K562 treated with DMSO at 1 percent for 12 hours (cell line): ENCODE measurements around the gene NANOS2. TPM values are rescaled to one million over a fixed set of nuclear protein-coding genes. Genes with fewer than 3 reads are reported as not detected.

Experiments used
- total RNA-seq: library from RNA; unstranded; fragments of 300-600 nt; gene quantifications from 2 replicates; pipeline ENCODE4 v1.2.3, GENCODE V29; 2022; ENCODE audit not compliant: insufficient read depth

Gene NANOS2
- total RNA-seq: not detected in 2 replicates

GRCh38 chr19:45913874-45914830 lies at the start of gene NANOS2:
Gene NANOS2, minus strand, starts transcription at chr19:45914778. Its CDS starts 85 bp downstream, at chr19:45914693.

GRCh38 chr19:45901912-45902650 lies 12.5 kb downstream of the NANOS2 start, which contains the start of gene MYPOP:
Gene MYPOP, minus strand, starts transcription at chr19:45902613. Its CDS starts 840 bp downstream, at chr19:45901773.

GRCh38 chr19:45885556-45886426 lies 28.8 kb downstream of the NANOS2 start, which contains the start of gene IRF2BP1:
Gene IRF2BP1, minus strand, starts transcription at chr19:45886141. Its CDS starts 367 bp downstream, at chr19:45885774.

GRCh38 chr19:45863840-45864628 lies 50.5 kb downstream of the NANOS2 start, which contains the start of gene FOXA3:
Gene FOXA3, plus strand, starts transcription at chr19:45864326. Its CDS starts 131 bp downstream, at chr19:45864457.

Other genes starting within 250 kb of the NANOS2 start
- gene GIPR, start 246.6 kb downstream of the NANOS2 start, total RNA-seq: 7.3 and 23.2 TPM in 2 replicates
- 589 and 1,120 TPM in 2 replicates for gene SNRPD2, start 222.8 kb downstream of the NANOS2 start, total RNA-seq
- 23.9 and 24.7 TPM in 2 replicates for gene QPCTL, start 222.1 kb downstream of the NANOS2 start, total RNA-seq
- 12.9 and 19.2 TPM in 2 replicates for gene FBXO46, start 183.9 kb downstream of the NANOS2 start, total RNA-seq
- gene MEIOSIN, start 181.3 kb downstream of the NANOS2 start, total RNA-seq: 0.58 and 0.67 TPM in 2 replicates
- gene SIX5, start 145.5 kb downstream of the NANOS2 start, total RNA-seq: 19.0 and 23.3 TPM in 2 replicates
- gene DMPK, start 132.3 kb downstream of the NANOS2 start, total RNA-seq: 65.5 and 70.4 TPM in 2 replicates
- gene DMWD, start 121.9 kb downstream of the NANOS2 start, total RNA-seq: 16.9 and 47.7 TPM in 2 replicates
- not detected in 2 replicates for gene RSPH6A, start 99.5 kb downstream of the NANOS2 start, total RNA-seq
- 73.8 and 84.3 TPM in 2 replicates for gene SYMPK, start 51.6 kb downstream of the NANOS2 start, total RNA-seq
- 6.2 and 6.6 TPM in 2 replicates for gene FOXA3, start 50.5 kb downstream of the NANOS2 start, total RNA-seq
- gene IRF2BP1, start 28.6 kb downstream of the NANOS2 start, total RNA-seq: 49.2 and 50.1 TPM in 2 replicates
- gene MYPOP, start 12.2 kb downstream of the NANOS2 start, total RNA-seq: 12.5 and 13.2 TPM in 2 replicates
- gene NOVA2, start 59.1 kb upstream of the NANOS2 start, total RNA-seq: not detected in 2 replicates
- 9.1 and 10.3 TPM in 2 replicates for gene CCDC61, start 80.7 kb upstream of the NANOS2 start, total RNA-seq
- gene PGLYRP1, start 108.3 kb upstream of the NANOS2 start, total RNA-seq: not detected in 2 replicates
- 0.30 TPM in 1 of 2 replicates, not detected in the other for gene IGFL4, start 126.2 kb upstream of the NANOS2 start, total RNA-seq
- gene IGFL3, start 209.9 kb upstream of the NANOS2 start, total RNA-seq: not detected in 2 replicates
- gene IGFL2, start 233.5 kb upstream of the NANOS2 start, total RNA-seq: 9.1 and 12.6 TPM in 2 replicates